B cell (primary cell): Measurements from ENCODE around the gene NDUFB10.

Experiments
- CTCF ChIP-seq: fragments of 200-600 bp; IDR thresholded peaks from one replicate; pipeline ENCODE4 v1.8.0; 2022; ENCODE audit warnings: antibody characterized with exemption, mild to moderate bottlenecking
- EZH2 ChIP-seq: IDR thresholded peaks from 2 replicates; pipeline ENCODE4 v1.6.1; 2012; ENCODE audit warnings: borderline replicate concordance, low read depth, mild to moderate bottlenecking, moderate library complexity, low read length; ENCODE audit not compliant: insufficient read depth, poor library complexity, severe bottlenecking

GRCh38 chr16:1977875-1978268 is 18.5 kb downstream of the NDUFB10 start:
- TF ChIP-seq CTCF (no peak), EZH2 (no peak)
